CD4-positive, alpha-beta T cell treated with Interleukin-4 for 1 hour (primary cell): ENCODE measurements around the gene LEKR1.
"Not testable (repeated sequence)": the region's sequence is repeated elsewhere in the genome, so short reads cannot be mapped to it uniquely, and the experiment has no call there.

Experiments
- DNase-seq, 2 donors: peaks; one replicate each; pipeline ENCODE4 v3.0.0-alpha.2; 2020 to 2022

Gene LEKR1

GRCh38 chr3:156838035-156838434 is 11.9 kb downstream of the LEKR1 start:
- DNase-seq = no peak

- DNase-seq = no peak
These were observed 14.9 kb downstream of the LEKR1 start for GRCh38 chr3:156840826-156841689.

- DNase-seq = no peak
These were observed 17.1 kb downstream of the LEKR1 start for GRCh38 chr3:156843071-156843808.

GRCh38 chr3:156847752-156848448 is 21.7 kb downstream of the LEKR1 start:
- DNase-seq = no peak

- DNase-seq = no peak
These were observed 33.4 kb downstream of the LEKR1 start for GRCh38 chr3:156859578-156859977.

GRCh38 chr3:156860873-156861272 is 34.7 kb downstream of the LEKR1 start:
- DNase-seq = no peak

GRCh38 chr3:156862338-156862737 is 36.2 kb downstream of the LEKR1 start:
- DNase-seq = no peak

GRCh38 chr3:156865732-156866131 is 39.6 kb downstream of the LEKR1 start:
- no peak for DNase-seq

GRCh38 chr3:156867174-156867573 is 41.0 kb downstream of the LEKR1 start:
- no peak for DNase-seq

- no peak for DNase-seq
These were observed 41.8 kb downstream of the LEKR1 start for GRCh38 chr3:156867920-156868319.

- no peak for DNase-seq
These were observed 47.8 kb downstream of the LEKR1 start for GRCh38 chr3:156873906-156874305.

- not testable (repeated sequence) for DNase-seq
These were observed 53.3 kb downstream of the LEKR1 start for GRCh38 chr3:156879491-156879890.

GRCh38 chr3:156885761-156886160 is 59.6 kb downstream of the LEKR1 start:
- no peak for DNase-seq

- no peak for DNase-seq
These were observed 62.0 kb downstream of the LEKR1 start for GRCh38 chr3:156888176-156888575.

- no peak for DNase-seq
These were observed 62.4 kb downstream of the LEKR1 start for GRCh38 chr3:156888576-156888975.

- DNase-seq = no peak
These were observed 66.5 kb downstream of the LEKR1 start for GRCh38 chr3:156892701-156893100.

- DNase-seq = not testable (repeated sequence)
These were observed 69.2 kb downstream of the LEKR1 start for GRCh38 chr3:156895374-156895773.

GRCh38 chr3:156897851-156898250 is 71.7 kb downstream of the LEKR1 start:
- DNase-seq = not testable (repeated sequence)

- no peak for DNase-seq
These were observed 72.2 kb downstream of the LEKR1 start for GRCh38 chr3:156898296-156898880.

GRCh38 chr3:156899951-156900350 is 73.8 kb downstream of the LEKR1 start:
- no peak for DNase-seq

GRCh38 chr3:156902916-156903315 is 76.8 kb downstream of the LEKR1 start:
- no peak for DNase-seq

- no peak for DNase-seq
These were observed 80.1 kb downstream of the LEKR1 start for GRCh38 chr3:156906275-156906674.

GRCh38 chr3:156908398-156908797 is 82.2 kb downstream of the LEKR1 start:
- DNase-seq = no peak
